ENCODE measurements around the gene NHLRC3. TPM values are rescaled to one million over a fixed set of nuclear protein-coding genes. Genes with fewer than 3 reads are reported as not detected.
A peak's percentile ranks its signal among the peaks of the same experiment; 100 is the strongest.

Gene NHLRC3
- total RNA-seq, 2 experiments from 2014 or later: 28.6 to 35.4 TPM

DNA sequence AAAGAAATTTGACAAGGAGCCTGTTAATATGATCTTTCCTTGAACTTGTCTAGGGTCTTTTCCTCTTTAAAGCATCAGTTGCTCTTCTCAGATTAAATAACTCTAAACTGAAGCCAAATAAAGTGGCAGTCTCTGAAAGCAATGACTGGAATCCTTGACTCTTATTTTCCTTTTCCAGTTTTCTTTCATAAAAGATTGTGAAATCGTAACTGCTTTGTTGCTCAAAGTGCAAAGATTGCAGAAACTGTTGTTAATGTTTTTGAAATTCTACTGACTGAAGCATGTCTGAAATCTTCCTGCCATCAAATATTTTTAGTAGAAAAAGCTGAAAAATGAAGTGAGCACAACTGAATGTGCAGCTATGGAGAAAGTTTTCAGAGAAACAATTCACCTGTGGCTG is 1.9 kb downstream of the NHLRC3 start:
- intact Hi-C loops (cut with micrococcal nuclease; ENCODE audit: unreplicated experiment): no loop called here

DNA sequence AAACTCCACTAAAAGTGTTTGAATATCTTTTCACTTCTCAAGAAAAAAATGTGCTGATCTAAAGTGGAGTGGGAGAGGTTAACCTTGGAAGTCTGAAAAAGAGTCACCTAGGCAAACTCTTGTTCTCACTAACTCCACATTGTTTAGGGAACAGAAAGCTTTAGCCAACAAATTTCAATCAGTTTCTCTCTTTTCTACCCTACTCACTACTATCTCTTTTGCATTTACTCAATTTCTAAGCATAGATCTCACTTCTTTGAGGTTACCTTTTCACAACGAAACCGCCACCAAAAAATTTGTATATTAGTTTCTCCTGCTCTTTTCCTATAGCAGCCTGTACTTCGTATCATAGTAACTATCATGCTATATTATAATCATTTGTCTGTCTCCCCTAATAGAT is 6.3 kb downstream of the NHLRC3 start:
- POLR2A ChIA-PET: no interaction called here
- H3K4me3 ChIP-seq (ENCODE audit: low read depth, low read length, poor library complexity, severe bottlenecking): no peak overlapping the region
- intact Hi-C loops (cut with micrococcal nuclease; ENCODE audit: unreplicated experiment): no loop called here
- no peak for TF ChIP-seq EZH2phosphoT487 (IDR thresholded peaks at IDR 0.05; ENCODE audit: borderline replicate concordance, low read depth, low read length)
- TF ChIP-seq, protein P1, sequence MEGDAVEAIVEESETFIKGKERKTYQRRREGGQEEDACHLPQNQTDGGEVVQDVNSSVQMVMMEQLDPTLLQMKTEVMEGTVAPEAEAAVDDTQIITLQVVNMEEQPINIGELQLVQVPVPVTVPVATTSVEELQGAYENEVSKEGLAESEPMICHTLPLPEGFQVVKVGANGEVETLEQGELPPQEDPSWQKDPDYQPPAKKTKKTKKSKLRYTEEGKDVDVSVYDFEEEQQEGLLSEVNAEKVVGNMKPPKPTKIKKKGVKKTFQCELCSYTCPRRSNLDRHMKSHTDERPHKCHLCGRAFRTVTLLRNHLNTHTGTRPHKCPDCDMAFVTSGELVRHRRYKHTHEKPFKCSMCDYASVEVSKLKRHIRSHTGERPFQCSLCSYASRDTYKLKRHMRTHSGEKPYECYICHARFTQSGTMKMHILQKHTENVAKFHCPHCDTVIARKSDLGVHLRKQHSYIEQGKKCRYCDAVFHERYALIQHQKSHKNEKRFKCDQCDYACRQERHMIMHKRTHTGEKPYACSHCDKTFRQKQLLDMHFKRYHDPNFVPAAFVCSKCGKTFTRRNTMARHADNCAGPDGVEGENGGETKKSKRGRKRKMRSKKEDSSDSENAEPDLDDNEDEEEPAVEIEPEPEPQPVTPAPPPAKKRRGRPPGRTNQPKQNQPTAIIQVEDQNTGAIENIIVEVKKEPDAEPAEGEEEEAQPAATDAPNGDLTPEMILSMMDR (conservative IDR thresholded peaks at IDR 0.05; ENCODE audit: low read length): no peak
- no peak overlapping the region for H3K27ac ChIP-seq (ENCODE audit: low read depth, low read length, poor library complexity, severe bottlenecking)
- no peak for DNase-seq (ENCODE audit: low spot score)
- no peaks in the 10 kb centered on the region; the same call in 1 of the 2 replicates for H4K20me1 ChIP-seq (ENCODE audit: insufficient read depth, low read length)
- H3K4me1 ChIP-seq (ENCODE audit: insufficient read depth, low read length, poor library complexity, severe bottlenecking): peaks cover 14% of the 10 kb centered on the region
- H3K36me3 ChIP-seq (ENCODE audit: insufficient read depth, low read length): peaks cover 70% of the 10 kb centered on the region
- no peaks in the 10 kb centered on the region for H3K9me2 ChIP-seq (ENCODE audit: insufficient read depth, low read length)
- peaks cover 31% of the 10 kb centered on the region for H3K79me2 ChIP-seq (ENCODE audit: insufficient read depth, low read depth, low read length)
- no TSS peak for BruUV-seq (replicated peaks)
- H2AFZ ChIP-seq (ENCODE audit: low read length): no peak overlapping the region
- H3K4me2 ChIP-seq (ENCODE audit: low read length): no peak overlapping the region
- no peaks in the 10 kb centered on the region for H3K9me3 ChIP-seq (ENCODE audit: low read length)
- CTCF ChIA-PET (ENCODE audit: unreplicated experiment): no interaction called here

More for the DNA sequence above, 1.9 kb downstream of the NHLRC3 start:
- DNase-seq (ENCODE audit: low spot score): no peak
- no peak overlapping the region for H2AFZ ChIP-seq (ENCODE audit: low read length)
- POLR2A ChIA-PET: interaction anchor here (0.7 to 0.9 kb wide), 2 partner anchors 8 to 1749 kb away, joined by 3 read pairs; partner anchors contain the start of gene SLC25A15
- H3K36me3 ChIP-seq (ENCODE audit: insufficient read depth, low read length): peaks cover 47% of the 10 kb centered on the region
- peaks cover 18% of the 10 kb centered on the region for H3K4me1 ChIP-seq (ENCODE audit: insufficient read depth, low read length, poor library complexity, severe bottlenecking)
- CTCF ChIA-PET (ENCODE audit: unreplicated experiment): no interaction called here
- no peaks in the 10 kb centered on the region for H3K9me2 ChIP-seq (ENCODE audit: insufficient read depth, low read length)
- peaks cover 67% of the 10 kb centered on the region for H3K79me2 ChIP-seq (ENCODE audit: insufficient read depth, low read depth, low read length)
- peaks cover 5% of the 10 kb centered on the region for H4K20me1 ChIP-seq (ENCODE audit: insufficient read depth, low read length)
- no TSS peak for BruUV-seq (replicated peaks)
- peak overlapping the region; percentile 41 for H3K4me3 ChIP-seq (ENCODE audit: low read depth, low read length, poor library complexity, severe bottlenecking)
- H3K9me3 ChIP-seq (ENCODE audit: low read length): no peaks in the 10 kb centered on the region
- H3K4me2 ChIP-seq (ENCODE audit: low read length): peak overlapping the region; percentile 50
- TF ChIP-seq, protein P1 (conservative IDR thresholded peaks at IDR 0.05; ENCODE audit: low read length): no peak
- TF ChIP-seq EZH2phosphoT487 (IDR thresholded peaks at IDR 0.05; ENCODE audit: borderline replicate concordance, low read depth, low read length): no peak
- H3K27ac ChIP-seq (ENCODE audit: low read depth, low read length, poor library complexity, severe bottlenecking): no peak overlapping the region

DNA sequence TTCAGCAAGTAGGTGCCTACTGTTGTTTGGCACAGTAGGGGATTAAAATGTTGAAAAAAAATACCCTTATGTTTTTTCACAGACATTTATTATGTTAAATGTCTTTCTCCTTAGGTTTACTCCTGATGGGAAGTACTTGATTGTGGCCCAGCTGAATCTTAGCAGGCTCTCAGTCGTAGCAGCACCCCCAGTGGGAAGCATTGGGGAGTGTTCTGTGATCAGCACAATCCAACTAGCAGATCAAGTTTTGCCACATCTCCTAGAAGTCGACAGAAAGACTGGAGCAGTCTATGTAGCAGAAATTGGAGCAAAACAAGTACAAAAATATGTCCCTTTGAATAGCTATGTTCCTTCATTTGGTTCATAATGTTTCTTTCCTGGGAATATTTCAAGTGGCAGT is 9.3 kb downstream of the NHLRC3 start:
- Histone ChIP-seq H3K79me2 (ENCODE audit: insufficient read depth, low read depth, low read length) (peaks cover under 1% of the 10 kb centered on the region; the same call in 1 of the 2 replicates), H4K20me1 (ENCODE audit: insufficient read depth, low read length) (no peaks in the 10 kb centered on the region), H3K9me2 (ENCODE audit: insufficient read depth, low read length) (no peaks in the 10 kb centered on the region), H2AFZ (ENCODE audit: low read length) (no peak overlapping the region), H3K27ac (ENCODE audit: low read depth, low read length, poor library complexity, severe bottlenecking) (no peak overlapping the region), H3K36me3 (ENCODE audit: insufficient read depth, low read length) (peaks cover 58% of the 10 kb centered on the region), H3K4me1 (ENCODE audit: insufficient read depth, low read length, poor library complexity, severe bottlenecking) (no peaks in the 10 kb centered on the region), H3K9me3 (ENCODE audit: low read length) (no peaks in the 10 kb centered on the region), H3K4me3 (ENCODE audit: low read depth, low read length, poor library complexity, severe bottlenecking) (no peak overlapping the region), H3K4me2 (ENCODE audit: low read length) (no peak overlapping the region)
- TF ChIP-seq EZH2phosphoT487 (IDR thresholded peaks at IDR 0.05; ENCODE audit: borderline replicate concordance, low read depth, low read length): no peak
- ChIA-PET POLR2A (interaction anchor here (1.3 kb wide), 1 partner anchor 9 kb away, joined by 5 read pairs; the partner anchor contains the start of gene NHLRC3), CTCF (ENCODE audit: unreplicated experiment) (no interaction called here)
- BruUV-seq (replicated peaks): no TSS peak
- intact Hi-C loops (cut with micrococcal nuclease; ENCODE audit: unreplicated experiment): no loop called here
- no peak for DNase-seq (ENCODE audit: low spot score)

Data from OCI-LY7 (cell line).